ENCODE measurements around the gene COBLL1.

The COBLL1 gene

GRCh38 chr2:164755952-164756351 lies 85.7 kb downstream of the COBLL1 start:
- Histone ChIP-seq H3K4me1 (ENCODE audit: insufficient read depth, poor library complexity, severe bottlenecking) (peaks cover 19% of the 10 kb centered on the region), H3K27me3 (ENCODE audit: insufficient read depth, poor library complexity, severe bottlenecking) (no peaks in the 10 kb centered on the region), H3K36me3 (ENCODE audit: low read depth) (no peaks in the 10 kb centered on the region), H3K4me3 (ENCODE audit: severe bottlenecking) (no peak overlapping the region), H3K9me3 (ENCODE audit: severe bottlenecking) (no peaks in the 10 kb centered on the region), H3K27ac (ENCODE audit: poor library complexity, severe bottlenecking) (no peak overlapping the region)
- no peak for DNase-seq (ENCODE audit: low spot score)
- TF ChIP-seq, protein P1, sequence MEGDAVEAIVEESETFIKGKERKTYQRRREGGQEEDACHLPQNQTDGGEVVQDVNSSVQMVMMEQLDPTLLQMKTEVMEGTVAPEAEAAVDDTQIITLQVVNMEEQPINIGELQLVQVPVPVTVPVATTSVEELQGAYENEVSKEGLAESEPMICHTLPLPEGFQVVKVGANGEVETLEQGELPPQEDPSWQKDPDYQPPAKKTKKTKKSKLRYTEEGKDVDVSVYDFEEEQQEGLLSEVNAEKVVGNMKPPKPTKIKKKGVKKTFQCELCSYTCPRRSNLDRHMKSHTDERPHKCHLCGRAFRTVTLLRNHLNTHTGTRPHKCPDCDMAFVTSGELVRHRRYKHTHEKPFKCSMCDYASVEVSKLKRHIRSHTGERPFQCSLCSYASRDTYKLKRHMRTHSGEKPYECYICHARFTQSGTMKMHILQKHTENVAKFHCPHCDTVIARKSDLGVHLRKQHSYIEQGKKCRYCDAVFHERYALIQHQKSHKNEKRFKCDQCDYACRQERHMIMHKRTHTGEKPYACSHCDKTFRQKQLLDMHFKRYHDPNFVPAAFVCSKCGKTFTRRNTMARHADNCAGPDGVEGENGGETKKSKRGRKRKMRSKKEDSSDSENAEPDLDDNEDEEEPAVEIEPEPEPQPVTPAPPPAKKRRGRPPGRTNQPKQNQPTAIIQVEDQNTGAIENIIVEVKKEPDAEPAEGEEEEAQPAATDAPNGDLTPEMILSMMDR (IDR thresholded peaks at IDR 0.05; ENCODE audit: poor library complexity, severe bottlenecking): no peak
- no peak for ATAC-seq (ENCODE audit: low read depth)

GRCh38 chr2:164754157-164755093 lies 87.2 kb downstream of the COBLL1 start:
- no peaks in the 10 kb centered on the region for H3K27me3 ChIP-seq (ENCODE audit: insufficient read depth, poor library complexity, severe bottlenecking)
- H3K4me1 ChIP-seq (ENCODE audit: insufficient read depth, poor library complexity, severe bottlenecking): peaks cover 19% of the 10 kb centered on the region
- DNase-seq (ENCODE audit: low spot score): no peak
- no peak for ATAC-seq (ENCODE audit: low read depth)
- TF ChIP-seq, protein P1 (IDR thresholded peaks at IDR 0.05; ENCODE audit: poor library complexity, severe bottlenecking): no peak
- no peaks in the 10 kb centered on the region for H3K36me3 ChIP-seq (ENCODE audit: low read depth)
- no peak overlapping the region for H3K4me3 ChIP-seq (ENCODE audit: severe bottlenecking)
- no peaks in the 10 kb centered on the region for H3K9me3 ChIP-seq (ENCODE audit: severe bottlenecking)
- no peak overlapping the region for H3K27ac ChIP-seq (ENCODE audit: poor library complexity, severe bottlenecking)

DNA sequence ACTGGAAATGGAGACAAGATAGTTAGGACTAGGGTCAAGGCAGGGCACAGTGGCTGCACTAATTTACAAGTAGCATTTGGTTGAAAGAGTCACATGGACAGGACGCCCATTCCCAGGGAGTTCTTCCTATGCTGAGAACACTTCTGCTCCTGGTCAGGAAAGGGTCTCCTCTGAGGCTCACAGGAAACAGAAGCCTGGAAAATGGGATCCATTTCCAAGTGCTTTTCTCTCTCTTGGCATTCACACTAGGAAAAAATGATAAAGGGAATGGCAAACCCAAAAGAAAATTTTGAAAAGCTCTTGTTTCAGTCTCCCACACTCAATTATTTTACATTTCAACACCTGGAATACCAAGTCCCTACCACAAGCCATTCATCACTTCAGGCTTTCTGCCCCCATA lies 88.7 kb downstream of the COBLL1 start:
- H3K4me1 ChIP-seq (ENCODE audit: insufficient read depth, poor library complexity, severe bottlenecking): peaks cover 13% of the 10 kb centered on the region
- H3K9me3 ChIP-seq (ENCODE audit: severe bottlenecking): no peaks in the 10 kb centered on the region
- H3K27ac ChIP-seq (ENCODE audit: poor library complexity, severe bottlenecking): no peak overlapping the region
- DNase-seq (ENCODE audit: low spot score): no peak
- no peak for ATAC-seq (ENCODE audit: low read depth)
- H3K4me3 ChIP-seq (ENCODE audit: severe bottlenecking): no peak overlapping the region
- TF ChIP-seq, protein P1 (IDR thresholded peaks at IDR 0.05; ENCODE audit: poor library complexity, severe bottlenecking): no peak
- no peaks in the 10 kb centered on the region for H3K36me3 ChIP-seq (ENCODE audit: low read depth)
- no peaks in the 10 kb centered on the region for H3K27me3 ChIP-seq (ENCODE audit: insufficient read depth, poor library complexity, severe bottlenecking)

GRCh38 chr2:164747783-164748433 lies 93.7 kb downstream of the COBLL1 start:
- no peaks in the 10 kb centered on the region for H3K9me3 ChIP-seq (ENCODE audit: severe bottlenecking)
- H3K27ac ChIP-seq (ENCODE audit: poor library complexity, severe bottlenecking): no peak overlapping the region
- peaks cover 12% of the 10 kb centered on the region for H3K4me1 ChIP-seq (ENCODE audit: insufficient read depth, poor library complexity, severe bottlenecking)
- DNase-seq (ENCODE audit: low spot score): no peak
- no peaks in the 10 kb centered on the region for H3K27me3 ChIP-seq (ENCODE audit: insufficient read depth, poor library complexity, severe bottlenecking)
- no peak for ATAC-seq (ENCODE audit: low read depth)
- TF ChIP-seq, protein P1 (IDR thresholded peaks at IDR 0.05; ENCODE audit: poor library complexity, severe bottlenecking): no peak
- H3K4me3 ChIP-seq (ENCODE audit: severe bottlenecking): no peak overlapping the region
- no peaks in the 10 kb centered on the region for H3K36me3 ChIP-seq (ENCODE audit: low read depth)

Data from RWPE2 (cell line).